Hepatocyte (in vitro differentiated cells): ENCODE data around the gene SLC16A8. TPM values are rescaled to one million over a fixed set of nuclear protein-coding genes. Genes with fewer than 3 reads are reported as not detected.

ENCODE experiments used
- DNase-seq: peaks from one replicate; pipeline ENCODE4 v3.0.0-alpha.2; 2016; ENCODE audit warnings: low spot score
- H2AFZ ChIP-seq: fragments of 200-600 bp; sonication (generic); 2 replicates; pipeline ENCODE4 v1.6.0; 2016; ENCODE audit warnings: antibody characterized with exemption, mild to moderate bottlenecking
- H3K27ac ChIP-seq: fragments of 200-600 bp; sonication (generic); 2 replicates; pipeline ENCODE4 v1.5.1; 2016; ENCODE audit warnings: mild to moderate bottlenecking
- H3K27me3 ChIP-seq: fragments of 200-600 bp; sonication (generic); 2 replicates; pipeline ENCODE4 v1.6.1; 2016
- H3K36me3 ChIP-seq: fragments of 200-600 bp; sonication (generic); replicated peaks from 2 replicates; pipeline ENCODE4 v1.5.1; 2016; ENCODE audit warnings: low read depth; ENCODE audit not compliant: insufficient read depth
- H3K4me1 ChIP-seq: fragments of 200-600 bp; sonication (generic); 2 replicates; pipeline ENCODE4 v1.5.1; 2016; ENCODE audit warnings: mild to moderate bottlenecking, moderate library complexity; ENCODE audit not compliant: insufficient read depth
- H3K4me2 ChIP-seq: fragments of 200-600 bp; sonication (generic); 2 replicates; pipeline ENCODE4 v1.6.0; 2016
- H3K4me3 ChIP-seq: fragments of 200-600 bp; sonication (generic); 2 replicates; pipeline ENCODE4 v1.5.1; 2016; ENCODE audit warnings: mild to moderate bottlenecking
- H3K79me2 ChIP-seq: fragments of 200-600 bp; sonication (generic); 2 replicates; pipeline ENCODE4 v1.6.0; 2017; ENCODE audit warnings: mild to moderate bottlenecking
- H3K9me2 ChIP-seq: fragments of 200-600 bp; sonication (generic); replicated peaks from 2 replicates; pipeline ENCODE4 v1.6.0; 2017; ENCODE audit warnings: mild to moderate bottlenecking; ENCODE audit not compliant: insufficient read depth
- H3K9me3 ChIP-seq: fragments of 200-600 bp; sonication (generic); 2 replicates; pipeline ENCODE4 v1.5.1; 2016; ENCODE audit warnings: low read depth, mild to moderate bottlenecking
- H4K20me1 ChIP-seq: fragments of 200-600 bp; sonication (generic); 2 replicates; pipeline ENCODE4 v1.6.0; 2016; ENCODE audit warnings: mild to moderate bottlenecking; ENCODE audit not compliant: insufficient read depth, poor library complexity, severe bottlenecking
- EZH2 ChIP-seq: fragments of 200-600 bp; sonication (generic); IDR thresholded peaks from 2 replicates; pipeline ENCODE4 v1.6.1; 2016; ENCODE audit warnings: antibody characterized with exemption, mild to moderate bottlenecking, borderline replicate concordance
- EZH2phosphoT487 ChIP-seq: fragments of 200-600 bp; sonication (generic); IDR thresholded peaks from one replicate; pipeline ENCODE4 v1.6.1; 2018; ENCODE audit warnings: antibody characterized with exemption, mild to moderate bottlenecking, low read depth, moderate library complexity; ENCODE audit not compliant: unreplicated experiment, severe bottlenecking
- WGBS: methylation state at CpG from one replicate; pipeline ENCODE4 v1.1.6; 2016; ENCODE audit warnings: low lambda C conversion rate; ENCODE audit errors: missing lambda C conversion rate; 5-methylcytosine and 5-hydroxymethylcytosine counted together
- polyA plus RNA-seq: library from polyadenylated mRNA; unstranded; fragments of >200 nt; fragmentation: Nextera tagmentation; extraction: Ambion mirVana; gene quantifications from 2 replicates; pipeline ENCODE4 v1.2.1, GENCODE V29; 2016
- total RNA-seq: library from RNA; depleted of rRNA; stranded (reverse); fragments of >200 nt; gene quantifications from 2 replicates; pipeline ENCODE4 v1.2.3, GENCODE V29; 2014
- TF ChIP-seq, protein P1 (sequence below): fragments of 200-600 bp; sonication (generic); IDR thresholded peaks from 2 replicates; pipeline ENCODE4 v1.5.1; 2016; ENCODE audit warnings: antibody characterized with exemption, mild to moderate bottlenecking; ENCODE audit not compliant: poor library complexity

Gene SLC16A8
- total and polyA plus RNA-seq, 2 experiments from 2014 or later, result 0.63 TPM; not detected in 1

DNA sequence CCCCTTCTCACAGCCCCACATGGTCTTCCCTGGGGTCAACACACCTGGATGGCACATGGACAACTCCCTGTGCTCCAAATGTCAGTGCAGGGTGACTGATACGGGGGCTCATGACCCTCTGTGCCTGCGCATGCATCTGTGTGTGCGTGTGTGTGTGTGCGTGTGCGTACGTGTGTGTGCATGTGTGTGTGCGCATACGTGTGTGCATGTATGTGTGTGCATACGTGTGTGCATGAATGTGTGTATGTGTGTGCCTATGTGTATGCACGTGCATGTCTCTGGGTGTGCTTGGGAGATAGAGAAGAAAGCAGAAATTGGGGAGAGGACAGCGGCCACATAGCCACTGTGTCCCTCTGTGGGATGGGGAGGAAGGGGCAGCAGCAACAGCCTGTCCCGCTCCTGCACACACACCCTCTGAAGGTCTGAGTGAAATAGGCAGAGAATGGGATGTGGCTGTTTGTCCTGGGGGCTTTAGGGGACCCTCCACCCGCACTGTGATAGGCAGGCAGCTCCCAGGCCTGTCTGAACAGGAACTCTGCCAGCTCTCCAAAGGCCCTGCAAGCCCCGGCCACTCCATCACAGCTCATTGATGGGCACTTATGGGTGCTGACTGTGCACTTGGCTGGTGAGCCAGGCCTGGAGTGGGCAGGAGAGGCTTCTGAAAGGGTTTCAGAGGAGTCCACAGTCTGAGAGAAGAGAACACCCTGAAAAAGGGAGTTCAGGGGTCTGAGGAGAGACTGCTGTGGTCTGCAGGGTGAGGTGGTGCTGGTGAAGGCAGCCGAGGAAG is 55.4 kb downstream of the SLC16A8 start:
- WGBS, result 93% methylated on average over 15 of the region's 15 CpGs
- no peak overlapping the region for H3K4me3 ChIP-seq
- no peaks in the 10 kb centered on the region for H3K9me2 ChIP-seq
- no peaks in the 10 kb centered on the region for H4K20me1 ChIP-seq
- no peak for TF ChIP-seq EZH2phosphoT487
- TF ChIP-seq EZH2, result no peak
- TF ChIP-seq, protein P1, sequence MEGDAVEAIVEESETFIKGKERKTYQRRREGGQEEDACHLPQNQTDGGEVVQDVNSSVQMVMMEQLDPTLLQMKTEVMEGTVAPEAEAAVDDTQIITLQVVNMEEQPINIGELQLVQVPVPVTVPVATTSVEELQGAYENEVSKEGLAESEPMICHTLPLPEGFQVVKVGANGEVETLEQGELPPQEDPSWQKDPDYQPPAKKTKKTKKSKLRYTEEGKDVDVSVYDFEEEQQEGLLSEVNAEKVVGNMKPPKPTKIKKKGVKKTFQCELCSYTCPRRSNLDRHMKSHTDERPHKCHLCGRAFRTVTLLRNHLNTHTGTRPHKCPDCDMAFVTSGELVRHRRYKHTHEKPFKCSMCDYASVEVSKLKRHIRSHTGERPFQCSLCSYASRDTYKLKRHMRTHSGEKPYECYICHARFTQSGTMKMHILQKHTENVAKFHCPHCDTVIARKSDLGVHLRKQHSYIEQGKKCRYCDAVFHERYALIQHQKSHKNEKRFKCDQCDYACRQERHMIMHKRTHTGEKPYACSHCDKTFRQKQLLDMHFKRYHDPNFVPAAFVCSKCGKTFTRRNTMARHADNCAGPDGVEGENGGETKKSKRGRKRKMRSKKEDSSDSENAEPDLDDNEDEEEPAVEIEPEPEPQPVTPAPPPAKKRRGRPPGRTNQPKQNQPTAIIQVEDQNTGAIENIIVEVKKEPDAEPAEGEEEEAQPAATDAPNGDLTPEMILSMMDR, result no peak
- no peaks in the 10 kb centered on the region for H3K79me2 ChIP-seq
- no peak overlapping the region for H3K4me2 ChIP-seq
- no peak overlapping the region for H3K27ac ChIP-seq
- DNase-seq, result no peak
- no peaks in the 10 kb centered on the region for H3K27me3 ChIP-seq
- no peaks in the 10 kb centered on the region for H3K36me3 ChIP-seq
- H3K4me1 ChIP-seq, result peaks cover 8% of the 10 kb centered on the region
- H3K9me3 ChIP-seq, result no peaks in the 10 kb centered on the region
- H2AFZ ChIP-seq, result no peak overlapping the region

Other genes starting within 250 kb of the SLC16A8 start
- 28.5 and 30.4 TPM in 2 replicates for gene ANKRD54, start 239.8 kb downstream of the SLC16A8 start, total RNA-seq
- 29.9 and 33.2 TPM in 2 replicates for gene ANKRD54, start 239.8 kb downstream of the SLC16A8 start, polyA plus RNA-seq
- gene EIF3L, start 234.8 kb downstream of the SLC16A8 start, total RNA-seq, result 365 and 421 TPM in 2 replicates
- 172 and 199 TPM in 2 replicates for gene EIF3L, start 234.8 kb downstream of the SLC16A8 start, polyA plus RNA-seq
- gene MICALL1, start 177.9 kb downstream of the SLC16A8 start, total RNA-seq, result 20.3 and 26.1 TPM in 2 replicates
- gene MICALL1, start 177.9 kb downstream of the SLC16A8 start, polyA plus RNA-seq, result 11.7 and 15.0 TPM in 2 replicates
- 0.30 TPM in 1 of 2 replicates, not detected in the other for gene C22orf23, start 130.6 kb downstream of the SLC16A8 start, total RNA-seq
- gene C22orf23, start 130.6 kb downstream of the SLC16A8 start, polyA plus RNA-seq, result 0.29 TPM in 1 of 2 replicates, not detected in the other
- gene POLR2F, start 130.5 kb downstream of the SLC16A8 start, total RNA-seq, result 59.4 and 74.3 TPM in 2 replicates
- 119 and 129 TPM in 2 replicates for gene POLR2F, start 130.5 kb downstream of the SLC16A8 start, polyA plus RNA-seq
- gene SOX10, start 99.6 kb downstream of the SLC16A8 start, total RNA-seq, result not detected in 2 replicates
- not detected in 2 replicates for gene SOX10, start 99.6 kb downstream of the SLC16A8 start, polyA plus RNA-seq
- 26.2 and 42.7 TPM in 2 replicates for gene PICK1, start 26.8 kb downstream of the SLC16A8 start, total RNA-seq
- 43.1 and 54.9 TPM in 2 replicates for gene PICK1, start 26.8 kb downstream of the SLC16A8 start, polyA plus RNA-seq
- gene BAIAP2L2, start 26.5 kb upstream of the SLC16A8 start, total RNA-seq, result 3.3 and 4.4 TPM in 2 replicates
- 8.2 and 8.8 TPM in 2 replicates for gene BAIAP2L2, start 26.5 kb upstream of the SLC16A8 start, polyA plus RNA-seq
- gene PLA2G6, start 97.6 kb upstream of the SLC16A8 start, total RNA-seq, result 28.2 and 39.9 TPM in 2 replicates
- 30.2 and 42.6 TPM in 2 replicates for gene PLA2G6, start 97.6 kb upstream of the SLC16A8 start, polyA plus RNA-seq
- gene MAFF, start 117.8 kb upstream of the SLC16A8 start, total RNA-seq, result 55.9 and 70.4 TPM in 2 replicates
- 67.2 and 76.3 TPM in 2 replicates for gene MAFF, start 117.8 kb upstream of the SLC16A8 start, polyA plus RNA-seq
- 32.1 and 58.2 TPM in 2 replicates for gene TMEM184B, start 188.8 kb upstream of the SLC16A8 start, total RNA-seq
- 90.0 and 102 TPM in 2 replicates for gene TMEM184B, start 188.8 kb upstream of the SLC16A8 start, polyA plus RNA-seq
- gene CSNK1E, start 233.2 kb upstream of the SLC16A8 start, total RNA-seq, result 85.8 and 89.5 TPM in 2 replicates
- 123 and 152 TPM in 2 replicates for gene CSNK1E, start 233.2 kb upstream of the SLC16A8 start, polyA plus RNA-seq